Stimulated activated CD4-positive, alpha-beta T cell treated with anti-CD3 and anti-CD28 coated beads, Interleukin-15, amount 100 ng/mL, for 24 hours (primary cell): Measurements from ENCODE around the gene GPRC6A.

Experiments
- DNase-seq: peaks from one replicate; pipeline ENCODE4 v3.0.0-alpha.2; 2020

GPRC6A gene

DNA sequence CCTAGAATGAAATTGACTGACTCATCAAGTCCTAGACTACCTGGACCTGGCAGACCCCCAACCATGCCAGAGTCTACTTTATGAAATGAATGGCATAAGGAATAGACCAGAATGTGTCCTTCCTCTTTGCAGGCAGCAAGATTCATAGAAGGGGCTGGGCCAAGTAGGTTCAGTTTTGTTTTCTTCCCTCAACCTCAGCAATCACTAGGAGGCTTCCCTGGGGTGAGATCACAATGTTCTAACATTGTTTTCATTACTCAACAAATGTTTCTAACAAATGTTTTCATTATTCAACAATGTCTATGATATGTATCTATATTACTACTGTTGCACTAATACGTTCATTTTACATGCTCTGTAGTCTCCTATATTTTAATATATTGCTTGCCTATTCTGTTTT lies 55.0 kb downstream of the GPRC6A start:
- no peak for DNase-seq

DNA sequence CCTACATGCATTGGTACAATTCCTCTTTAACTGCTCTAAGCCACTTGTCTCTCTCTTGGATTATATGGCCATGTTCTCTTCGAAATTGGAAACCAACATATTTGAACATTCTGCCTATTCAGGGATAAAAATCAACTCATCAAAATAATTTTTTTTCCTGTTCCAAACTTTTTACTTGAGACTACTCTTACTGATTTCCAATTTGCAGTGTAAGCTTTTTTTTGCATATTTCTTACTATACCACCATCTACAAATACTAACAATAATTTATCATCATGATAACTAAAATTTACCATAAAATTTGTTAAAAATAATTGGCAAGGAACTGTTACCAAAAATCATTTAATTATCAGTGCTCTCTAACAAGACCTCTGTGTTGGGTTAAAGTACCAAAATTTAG lies 56.4 kb downstream of the GPRC6A start:
- no peak for DNase-seq

DNA sequence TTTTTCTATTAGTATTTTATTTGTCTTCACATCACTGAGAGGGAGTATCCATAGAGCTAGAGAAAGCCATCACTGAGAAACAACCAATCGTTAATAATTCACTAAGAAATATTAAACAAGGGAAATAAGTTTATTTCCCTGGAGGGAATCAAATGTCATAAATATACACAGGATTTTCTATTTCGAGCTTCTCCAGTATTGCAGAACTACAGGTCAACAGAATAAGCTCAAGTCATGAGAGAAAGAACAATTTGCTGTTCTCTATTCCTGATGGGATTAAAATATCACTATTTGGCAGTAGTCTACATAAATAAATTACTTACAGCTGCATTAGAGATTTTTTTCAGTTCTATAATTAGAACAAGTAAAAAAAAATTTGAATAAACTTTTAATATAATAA lies 61.2 kb downstream of the GPRC6A start:
- no peak for DNase-seq

DNA sequence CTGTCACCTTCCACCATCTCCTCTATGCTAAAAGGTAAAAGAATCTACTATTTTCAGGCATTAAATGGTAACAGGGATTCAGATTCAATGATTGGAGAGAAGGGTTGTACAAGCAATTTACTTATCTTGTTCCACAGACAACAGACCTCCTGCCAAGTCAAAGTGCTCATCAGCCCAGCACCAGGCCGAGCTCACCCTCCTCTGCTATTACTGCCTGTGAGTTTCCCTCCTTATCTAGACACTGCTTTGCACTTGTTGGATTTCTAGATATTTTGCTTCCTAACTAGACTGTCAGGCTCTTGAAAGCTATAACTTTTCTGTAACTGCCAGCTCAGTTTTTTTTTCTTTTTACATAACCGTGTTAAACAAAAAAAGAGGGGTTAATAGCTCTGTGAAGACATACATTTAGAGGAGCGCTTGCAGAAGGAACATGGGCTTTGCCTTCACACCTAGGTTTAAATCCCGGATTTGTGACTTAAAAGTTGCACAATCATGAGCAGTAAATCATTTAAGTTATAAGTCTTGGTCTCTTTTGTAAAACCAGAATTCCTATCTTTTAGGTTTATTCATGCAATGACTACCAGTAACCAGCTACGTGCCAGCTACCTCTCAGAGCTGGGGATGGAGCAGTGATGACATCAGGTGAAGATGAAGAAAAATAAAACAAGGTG lies 62.2 kb downstream of the GPRC6A start:
- no peak for DNase-seq

DNA sequence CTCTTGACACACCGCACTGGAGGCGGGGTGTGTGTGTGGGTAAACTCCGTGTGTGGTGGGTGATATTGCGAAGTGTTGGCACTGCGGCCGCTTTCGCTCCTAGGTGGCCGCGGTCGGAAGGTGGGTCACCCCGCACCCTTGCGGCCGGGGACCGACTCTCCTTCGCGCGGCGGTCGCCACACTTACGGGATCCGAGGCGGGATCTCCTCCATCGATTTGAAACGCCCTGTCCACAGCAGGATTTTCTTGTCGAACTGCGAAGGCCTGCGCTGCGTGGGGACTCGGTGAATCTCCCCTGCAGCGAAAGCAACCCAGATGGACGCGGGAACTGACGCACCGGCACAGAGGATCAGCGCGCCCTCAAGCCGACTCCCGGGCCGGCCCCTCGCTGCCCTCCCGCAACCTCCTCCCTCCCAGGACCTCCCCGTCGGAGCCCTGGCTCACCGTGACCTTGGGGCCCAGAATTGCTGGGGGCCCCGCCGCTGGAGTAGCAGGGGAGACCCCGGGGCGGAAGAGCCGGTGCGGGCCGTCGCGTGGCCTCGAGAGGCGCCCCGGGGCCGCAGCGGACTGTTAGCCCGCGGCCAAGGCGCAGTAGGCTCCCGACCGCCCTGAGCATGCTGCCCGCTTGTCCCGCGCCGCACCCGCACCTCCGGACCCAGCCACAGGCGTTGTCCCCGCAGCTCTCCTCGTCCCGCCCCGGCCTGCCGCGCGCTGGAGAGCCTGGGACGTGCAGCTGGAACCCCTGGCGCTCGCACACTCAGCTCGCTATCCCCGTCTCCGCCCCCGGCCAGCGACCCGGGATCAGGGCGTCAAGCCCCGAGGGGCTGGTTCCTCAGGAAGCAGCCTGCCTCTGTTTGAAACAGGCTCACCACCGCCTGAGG lies 63.7 kb downstream of the GPRC6A start, which contains the start of gene FAM162B:
FAM162B (minus strand) TSS at position 759 of the 881 bp plus-strand sequence; CDS start at position 616, 143 bp downstream.
- DNase-seq: peak; percentile 19

DNA sequence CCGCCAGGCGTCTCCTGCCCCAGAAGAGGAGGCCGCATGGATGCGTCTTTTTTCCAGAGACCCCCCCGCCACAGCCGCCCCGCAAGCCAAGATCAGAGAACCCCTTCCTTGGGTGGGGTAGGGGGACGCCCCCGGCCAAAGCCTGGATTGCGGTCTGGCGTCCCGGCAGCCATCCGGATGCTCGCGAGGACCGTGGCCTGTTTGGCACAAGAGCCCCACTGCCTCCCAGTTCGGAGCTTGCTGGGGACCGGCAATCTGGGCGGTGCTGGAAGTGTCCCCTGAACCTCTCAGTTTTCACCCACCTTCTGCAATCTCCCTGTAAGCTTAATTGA lies 64.3 kb downstream of the GPRC6A start:
- no peak for DNase-seq

DNA sequence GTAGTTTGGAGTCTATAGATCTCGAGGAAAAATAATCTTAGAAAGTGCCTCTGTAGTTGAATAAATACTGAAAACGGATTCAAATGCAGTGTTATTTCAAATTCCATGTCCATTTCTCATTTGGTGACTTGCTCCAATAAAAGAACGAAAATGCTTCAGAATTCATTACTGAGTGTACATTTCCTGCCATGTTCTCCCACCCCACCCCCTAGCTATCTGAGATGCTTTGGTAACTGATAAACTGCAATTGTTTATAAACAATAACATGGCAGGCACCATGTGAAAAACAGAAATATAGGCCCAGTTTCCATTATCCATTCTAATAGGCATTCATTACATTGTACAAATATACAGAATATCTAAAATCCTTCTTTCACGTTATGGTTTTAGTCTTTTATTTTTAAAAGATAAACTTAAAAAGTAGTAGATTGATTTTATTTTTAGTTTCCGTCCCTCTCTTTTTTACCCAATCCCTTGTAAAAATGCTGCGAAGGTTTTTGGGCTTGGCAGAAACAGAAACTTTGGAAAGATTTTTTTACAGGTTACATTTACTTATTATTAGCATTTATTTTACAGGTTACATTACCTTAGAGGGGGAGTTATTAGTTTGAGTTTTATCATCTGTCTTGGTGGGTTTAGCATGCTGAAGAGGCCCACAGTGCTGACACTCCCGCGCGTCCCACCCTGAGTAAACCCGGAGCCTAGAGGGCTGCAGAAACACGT lies 64.8 kb downstream of the GPRC6A start:
- DNase-seq: no peak

DNA sequence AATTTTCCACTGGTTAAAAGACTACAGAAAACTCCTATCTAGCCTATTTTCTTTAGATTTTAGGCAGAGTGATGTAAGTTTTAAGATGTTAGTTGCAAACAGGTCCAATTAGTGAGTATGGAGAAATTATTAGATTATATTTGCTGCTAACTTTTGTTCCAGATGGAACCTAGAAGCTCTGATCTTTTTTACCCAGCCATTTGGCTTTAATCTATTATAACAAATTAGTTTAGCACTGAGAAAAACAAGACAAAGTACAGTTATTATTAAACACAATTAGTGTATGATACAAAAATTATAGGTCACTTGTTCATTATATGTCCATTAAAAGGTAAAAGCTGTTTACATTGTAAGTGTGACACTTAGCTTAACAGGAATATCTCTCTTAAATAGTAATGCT lies 65.8 kb downstream of the GPRC6A start:
- DNase-seq: no peak

DNA sequence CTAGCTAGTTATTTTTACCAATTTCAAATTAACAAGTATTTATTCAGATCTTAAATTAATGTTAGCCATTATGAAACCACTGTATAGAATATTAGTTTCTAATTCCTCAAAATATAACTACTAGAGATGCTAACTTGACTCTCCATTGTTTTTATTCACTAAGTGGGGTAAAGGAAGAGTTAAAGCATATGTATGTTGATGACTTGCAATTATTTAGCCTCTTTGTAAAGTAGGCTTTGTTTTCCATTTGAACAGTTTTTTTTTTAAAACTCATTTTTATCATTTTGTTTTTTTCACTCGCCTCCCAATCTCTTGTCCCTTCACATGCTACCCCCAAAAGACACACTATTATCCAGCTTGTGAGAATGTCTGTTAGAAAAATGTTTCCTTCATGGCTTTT lies 66.6 kb downstream of the GPRC6A start:
- no peak for DNase-seq

DNA sequence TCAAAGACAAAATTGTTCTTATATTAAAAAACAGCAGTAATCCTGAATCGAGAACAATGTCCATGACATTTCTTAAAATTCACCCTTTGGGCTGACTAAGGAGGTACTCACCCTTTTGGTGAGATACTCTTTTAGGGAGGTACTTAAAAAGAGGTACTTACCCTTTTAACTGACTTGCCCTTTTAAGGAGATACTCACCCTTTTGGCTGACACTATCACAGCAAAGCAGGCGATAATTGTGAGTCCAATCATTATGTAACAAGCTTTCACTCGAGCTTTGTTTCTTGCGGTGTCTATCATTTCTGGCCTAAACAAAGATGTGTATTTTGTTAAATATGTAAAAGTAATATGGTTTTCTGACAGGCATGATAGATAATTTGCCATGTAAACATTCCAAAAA lies 67.1 kb downstream of the GPRC6A start:
- no peak for DNase-seq

DNA sequence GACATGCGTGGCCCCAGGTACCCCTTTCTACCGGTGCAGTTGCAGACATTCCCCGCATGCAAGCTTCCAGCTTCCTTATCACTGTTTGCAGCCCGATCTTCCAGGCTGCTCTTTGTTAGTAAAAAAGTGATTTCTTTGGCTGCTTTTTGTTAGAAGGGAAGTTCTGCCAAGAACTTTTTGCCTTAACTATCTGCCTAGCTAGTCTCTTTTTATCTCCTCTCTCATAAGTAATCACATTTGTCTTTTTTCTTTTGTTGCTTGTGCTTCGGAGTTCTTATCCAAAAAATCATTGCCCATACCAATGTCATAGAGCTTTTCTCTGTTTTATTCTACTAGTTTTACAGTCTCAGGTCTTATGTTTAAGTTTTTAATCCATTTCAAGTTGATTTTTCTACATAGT lies 83.7 kb downstream of the GPRC6A start:
- DNase-seq: no peak
